Measurements from ENCODE around the gene ASB2.
A peak's percentile ranks its signal among the peaks of the same experiment; 100 is the strongest.

ASB2 gene

DNA sequence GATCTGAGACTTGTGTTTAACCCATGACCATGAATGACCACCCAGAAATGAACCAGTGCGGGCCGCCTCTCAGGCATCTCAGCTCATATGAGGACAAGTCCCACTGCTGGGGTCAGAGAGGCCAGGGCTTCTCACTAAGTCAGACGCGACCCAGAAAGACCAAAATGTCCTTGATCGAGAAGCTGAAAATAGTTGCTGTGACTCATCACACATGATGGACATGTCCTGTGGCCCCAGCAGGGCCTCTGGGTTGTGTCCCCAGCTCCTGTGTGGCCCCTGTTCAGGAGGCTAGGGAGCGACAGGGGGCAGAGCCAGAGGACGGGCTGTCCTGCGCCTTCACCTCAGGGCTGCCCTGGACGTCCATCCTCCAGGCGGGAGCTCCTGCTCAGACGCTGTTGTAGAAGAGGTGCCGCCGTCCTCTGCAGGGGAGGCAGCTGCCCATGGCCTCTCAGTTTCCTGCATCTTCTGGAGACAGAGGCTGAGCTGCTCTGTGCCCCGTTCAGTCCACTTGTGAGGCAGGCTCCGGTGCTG, 78.2 kb downstream of the ASB2 start:
- no peak for DNase-seq

DNA sequence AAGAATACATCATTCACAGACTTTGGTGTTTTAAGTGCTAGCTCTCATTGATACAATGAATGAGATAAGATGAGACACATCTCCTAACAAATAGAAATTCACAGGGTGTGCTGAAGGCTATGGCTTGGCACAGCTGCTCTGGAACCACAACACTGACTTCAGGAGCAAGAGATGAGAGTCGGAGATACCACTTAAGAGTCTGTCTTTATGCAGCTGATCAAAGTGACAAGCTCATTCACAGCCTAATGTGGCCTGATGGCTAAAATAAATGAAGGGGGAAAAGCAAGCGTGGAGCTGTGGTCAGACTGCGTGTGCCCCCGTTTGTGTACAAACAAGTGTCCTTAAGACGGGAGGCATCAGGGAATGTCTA, 78.9 kb downstream of the ASB2 start:
- no peak for DNase-seq

DNA sequence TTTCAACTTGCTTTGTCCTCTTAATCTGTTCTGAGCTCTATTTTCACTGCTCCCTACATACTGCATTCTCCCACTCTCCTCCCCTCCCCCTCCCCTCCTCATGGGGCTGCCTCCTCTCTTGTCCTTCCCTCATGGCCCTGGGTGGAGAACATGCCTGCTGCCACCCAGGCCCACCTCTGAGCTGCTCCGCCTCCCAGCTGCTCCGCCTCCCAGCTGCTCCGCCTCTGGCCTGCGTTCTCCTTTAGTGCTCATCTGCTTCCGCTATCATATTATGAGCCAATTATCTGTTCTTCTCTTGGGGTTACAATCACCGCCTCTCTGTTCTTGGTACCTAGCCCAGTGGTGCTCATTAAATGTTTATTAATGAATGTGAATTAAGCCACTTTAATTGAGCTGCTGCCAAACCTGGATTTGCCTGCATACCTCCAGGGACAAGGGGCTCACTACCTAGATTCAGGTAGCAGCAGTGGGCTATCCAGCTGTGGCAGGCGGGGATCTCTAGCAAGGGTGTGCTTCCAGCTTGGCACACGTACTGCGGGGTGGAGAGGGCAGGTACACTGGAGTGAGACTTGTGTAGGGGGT, 81.3 kb downstream of the ASB2 start:
- no peak for DNase-seq

DNA sequence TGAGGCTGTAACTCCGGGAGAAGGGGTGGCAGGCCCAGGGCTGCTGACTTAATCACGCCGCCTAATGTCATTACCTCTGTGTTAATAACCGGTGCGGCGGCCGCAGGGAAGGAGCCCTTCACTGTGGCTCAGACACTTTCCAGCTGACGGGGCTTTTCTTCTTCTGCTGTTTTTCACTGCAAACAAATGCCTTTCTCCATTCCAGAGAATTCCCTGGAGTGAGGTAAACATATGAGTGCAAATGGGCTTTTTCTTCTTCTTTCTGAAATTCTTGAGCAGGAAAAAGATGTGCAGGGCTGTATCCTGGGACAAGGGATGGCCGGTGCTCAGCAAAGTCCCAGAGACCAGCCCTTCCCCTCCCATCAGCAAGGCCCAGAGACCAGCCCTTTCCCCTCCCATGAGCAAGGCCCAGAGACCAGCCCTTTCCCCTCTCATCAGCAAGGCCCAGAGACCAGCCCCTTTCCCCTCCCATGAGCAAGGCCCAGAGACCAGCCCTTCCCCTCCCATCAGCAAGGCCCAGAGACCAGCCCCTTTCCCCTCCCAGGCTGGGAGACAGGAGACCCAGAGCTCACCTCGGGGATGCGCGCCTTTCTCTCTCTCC, 82.6 kb downstream of the ASB2 start:
- no peak for DNase-seq

DNA sequence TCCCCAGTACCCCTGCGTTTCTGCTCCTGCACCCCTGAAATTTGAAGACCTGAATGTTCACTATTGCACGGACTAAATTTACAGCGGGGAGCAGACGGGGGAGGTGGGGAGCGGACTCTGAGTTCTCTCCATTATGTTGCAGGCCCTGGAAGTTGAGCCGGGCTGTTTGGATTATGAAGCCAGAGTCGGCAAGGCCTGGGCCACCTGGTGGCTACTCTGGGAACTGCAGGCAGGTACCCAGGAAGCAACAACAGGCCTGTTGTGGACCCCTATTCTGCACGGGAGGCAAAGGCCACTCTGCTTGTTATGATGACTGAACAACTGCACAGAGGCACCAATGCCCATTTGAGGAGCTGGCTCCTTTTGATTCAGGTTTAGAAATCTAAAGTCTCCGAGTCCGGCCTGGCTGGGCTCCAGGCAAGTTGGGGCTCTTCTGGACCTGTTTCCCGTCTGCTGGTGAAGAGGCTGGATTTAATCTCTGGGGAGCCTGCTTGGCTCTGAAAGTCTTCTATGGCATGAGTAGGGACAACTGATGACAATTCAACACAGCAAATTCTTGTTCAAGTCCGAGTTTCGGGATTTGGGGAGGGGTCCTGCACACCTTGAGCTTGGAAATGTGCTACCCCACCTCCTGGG, 83.3 kb downstream of the ASB2 start:
- peak; percentile 69 for DNase-seq

DNA sequence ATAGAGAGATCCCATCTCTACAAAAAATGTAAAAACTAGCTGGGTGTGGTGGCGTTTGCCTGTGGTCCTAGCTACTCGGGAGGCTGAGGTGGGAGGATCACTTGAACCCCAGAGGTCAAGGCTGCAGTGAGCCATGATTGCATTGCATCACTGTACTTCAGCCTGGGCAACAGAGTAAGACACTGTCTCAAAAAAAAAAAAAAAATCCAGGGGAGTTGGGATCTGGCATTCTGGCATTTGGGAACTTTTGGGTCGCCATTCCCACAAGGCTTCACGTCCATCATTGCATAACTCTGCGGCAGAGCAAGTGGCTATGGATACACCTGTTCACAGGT, 83.9 kb downstream of the ASB2 start:
- DNase-seq: no peak

DNA sequence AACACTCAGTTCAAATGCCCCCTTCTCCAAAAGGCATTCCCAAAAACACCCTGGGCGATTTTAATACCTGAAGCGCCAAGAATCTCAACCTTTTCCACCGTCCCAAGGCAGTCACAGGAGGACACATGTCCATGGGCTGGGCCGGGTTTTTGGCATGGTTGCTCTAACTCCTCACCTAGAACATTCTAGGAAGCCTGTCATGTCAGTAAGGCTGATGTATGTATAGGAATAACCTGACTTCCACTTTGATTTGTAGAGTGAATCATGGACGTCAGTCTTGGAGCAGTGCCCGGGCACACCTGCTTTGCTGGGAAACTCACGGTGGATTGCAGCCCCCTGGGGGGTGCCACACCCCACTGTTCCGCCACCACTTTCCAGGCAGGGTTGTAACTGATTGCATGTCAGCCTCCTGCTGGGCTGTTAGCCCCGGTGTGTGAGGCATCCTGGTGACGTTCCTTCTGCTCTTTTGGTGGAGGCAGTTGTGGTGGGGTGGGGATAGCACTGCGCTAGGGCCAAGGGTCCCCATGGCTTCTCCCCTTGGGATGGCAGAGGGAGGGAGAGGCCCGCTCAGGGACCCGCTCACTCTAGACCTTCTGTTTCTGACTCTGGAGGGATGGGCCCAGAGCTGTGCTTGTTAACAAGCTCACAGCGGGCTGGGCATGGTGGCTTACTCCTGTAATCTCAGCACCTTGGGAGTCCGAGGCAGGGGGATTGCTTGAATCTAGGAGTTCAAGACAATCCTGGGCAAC, 84.4 kb downstream of the ASB2 start:
- no peak for DNase-seq

DNA sequence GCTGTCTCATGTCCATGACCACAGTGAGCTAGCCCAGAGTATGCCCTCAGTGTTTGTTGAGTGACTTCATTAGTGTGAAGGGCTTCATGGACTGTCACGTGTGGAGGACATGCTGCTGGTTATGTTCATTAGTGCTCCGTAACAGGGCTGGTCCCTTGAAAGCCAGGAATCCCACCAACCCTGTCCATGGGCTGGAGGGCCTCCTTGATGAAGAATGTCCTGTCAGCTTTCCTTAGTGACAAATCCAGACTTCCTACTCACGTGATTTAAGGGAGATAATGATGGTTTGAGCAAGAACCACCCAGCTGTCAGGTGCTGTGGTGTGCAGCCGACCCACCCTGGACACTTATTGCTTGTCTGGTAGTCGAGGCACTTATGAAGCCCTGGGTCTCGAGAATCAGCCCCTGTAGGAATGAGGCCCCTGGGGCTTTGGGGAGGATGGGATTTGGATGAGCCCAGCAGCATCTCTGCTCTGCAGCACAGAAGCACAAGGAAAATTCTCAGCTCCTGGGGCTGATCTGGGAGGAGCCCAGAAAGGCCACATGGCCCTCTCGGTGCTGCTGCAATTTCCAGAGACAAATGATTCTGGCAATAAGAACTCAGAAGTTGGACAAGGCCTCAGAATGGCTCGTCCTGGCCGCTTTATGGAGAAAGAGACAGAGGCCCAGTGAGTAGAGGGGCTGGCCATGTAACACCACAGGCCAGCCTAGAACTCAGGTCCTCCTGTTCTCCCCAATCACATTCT, 86.5 kb downstream of the ASB2 start:
- no peak for DNase-seq

DNA sequence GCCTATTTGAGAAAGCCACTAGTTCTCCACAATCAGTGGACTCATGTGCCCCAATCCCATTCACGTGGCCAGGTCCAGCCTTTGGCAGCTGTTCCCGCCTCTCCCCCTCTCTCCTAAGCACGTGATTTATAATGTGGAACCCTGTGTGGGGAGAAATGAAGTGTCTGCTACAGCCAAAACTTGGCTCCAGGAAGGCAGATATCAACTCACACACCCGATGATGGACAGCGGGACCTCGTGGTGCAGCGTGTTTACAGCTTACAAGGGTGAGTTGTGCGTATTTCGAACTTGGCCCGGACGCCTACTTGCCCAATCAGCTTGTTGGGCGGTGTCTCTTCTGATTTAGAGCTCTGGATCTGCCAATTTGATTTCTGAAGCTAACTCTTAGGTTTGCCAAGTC, 87.4 kb downstream of the ASB2 start:
- DNase-seq: no peak

DNA sequence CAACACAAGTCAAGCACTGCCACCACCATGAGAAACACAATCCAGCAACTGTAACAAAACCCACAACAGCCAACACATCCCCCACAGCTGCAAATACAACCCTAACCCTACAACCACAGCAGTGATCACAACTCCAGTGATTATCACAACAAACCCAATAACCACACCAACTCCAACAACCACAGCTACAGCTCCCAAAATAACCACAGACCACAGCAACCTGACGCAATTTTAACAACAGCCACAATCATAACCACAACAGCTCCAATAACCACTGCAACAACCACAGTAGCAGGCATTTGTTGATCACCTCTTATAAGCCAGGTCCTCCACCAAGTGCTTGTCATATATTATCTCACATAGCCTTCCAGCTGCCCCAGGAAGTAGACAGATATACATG, 91.4 kb downstream of the ASB2 start:
- no peak for DNase-seq

Data from activated gamma-delta T cell treated with Interleukin-2 at 50 U/mL for 16 hours (primary cell).